ENCODE measurements around the gene SNAPC4. TPM values are rescaled to one million over a fixed set of nuclear protein-coding genes. Genes with fewer than 3 reads are reported as not detected.
"Not testable (repeated sequence)": the region's sequence is repeated elsewhere in the genome, so short reads cannot be mapped to it uniquely, and the experiment has no call there.

The SNAPC4 gene
- total RNA-seq, 2 donors from 2014 or later: 6.7 to 8.1 TPM

GRCh38 chr9:136353088-136353487, 46.9 kb downstream of the SNAPC4 start:
- ATAC-seq: no peak
- no peak for DNase-seq
- intact Hi-C loops (cut with DNase I, micrococcal nuclease): no loop called here

- intact Hi-C loops (cut with DNase I, micrococcal nuclease): no loop called here
- DNase-seq: no peak
- ATAC-seq: no peak
Measured at GRCh38 chr9:136352682-136353081, 47.3 kb downstream of the SNAPC4 start.

GRCh38 chr9:136351868-136352267, 48.1 kb downstream of the SNAPC4 start:
- intact Hi-C loops (cut with DNase I, micrococcal nuclease); DNase-seq; ATAC-seq: not testable (repeated sequence)

GRCh38 chr9:136351252-136351800, 48.6 kb downstream of the SNAPC4 start:
- ATAC-seq: no peak
- intact Hi-C loops (cut with DNase I, micrococcal nuclease): no loop called here
- no peak for DNase-seq

Other genes with a start within 250 kb of the SNAPC4 start
- gene LHX3, start 195.0 kb downstream of the SNAPC4 start, total RNA-seq: not detected
- 1 to 10 TPM; 6.1 to 7.4 TPM for gene QSOX2, start 154.4 kb downstream of the SNAPC4 start, total RNA-seq
- under 1 TPM; 0.52 to 0.67 TPM for gene CCDC187, start 96.1 kb downstream of the SNAPC4 start, total RNA-seq
- gene GPSM1, start 72.6 kb downstream of the SNAPC4 start, total RNA-seq: 1 to 10 TPM; 2.0 to 3.1 TPM
- gene DNLZ, start 36.4 kb downstream of the SNAPC4 start, total RNA-seq: 10 to 100 TPM in 1 of 2 donors, 1 to 10 TPM in 1; 10.0 to 10.6 TPM
- gene CARD9, start 26.5 kb downstream of the SNAPC4 start, total RNA-seq: 1 to 10 TPM in 1 of 2 donors, under 1 TPM in 1; 0.52 to 1.9 TPM
- 10 to 100 TPM; 29.8 to 33.2 TPM for gene ENTR1, start 10.4 kb upstream of the SNAPC4 start, total RNA-seq
- gene PMPCA, start 10.5 kb upstream of the SNAPC4 start, total RNA-seq: 10 to 100 TPM; 43.4 to 52.5 TPM
- 10 to 100 TPM; 10.5 to 11.0 TPM for gene INPP5E, start 39.7 kb upstream of the SNAPC4 start, total RNA-seq
- 10 to 100 TPM; 64.2 to 82.4 TPM for gene SEC16A, start 82.9 kb upstream of the SNAPC4 start, total RNA-seq
- 10 to 100 TPM; 49.5 to 72.2 TPM for gene NOTCH1, start 145.9 kb upstream of the SNAPC4 start, total RNA-seq

Measured in left colon (tissue), 2 donors.